Tongue (tissue), 2 donors: ENCODE data around the gene STC2. TPM values are rescaled to one million over a fixed set of nuclear protein-coding genes. Genes with fewer than 3 reads are reported as not detected.
A peak's percentile ranks its signal among the peaks of the same experiment; 100 is the strongest.
"Not testable (repeated sequence)": the region's sequence is repeated elsewhere in the genome, so short reads cannot be mapped to it uniquely, and the experiment has no call there.

Experiments
- DNase-seq: peaks from one replicate; pipeline ENCODE4 v3.0.0-alpha.2; 2015
- total RNA-seq: library from RNA; depleted of rRNA; stranded (reverse); fragments of >200 nt; gene quantifications from one replicate; pipeline ENCODE4 v1.2.3, GENCODE V29; 2014

Gene STC2
- total RNA-seq, 1 donor from 2014 or later, result 29.2 TPM

GRCh38 chr5:173294673-173295320, 33.4 kb downstream of the STC2 start:
- DNase-seq, result no peak

- peak; percentile 95 for DNase-seq
These were observed 34.2 kb downstream of the STC2 start for GRCh38 chr5:173293817-173294672.

GRCh38 chr5:173291722-173292658, 36.2 kb downstream of the STC2 start:
- no peak for DNase-seq

GRCh38 chr5:173290477-173291131, 37.6 kb downstream of the STC2 start:
- DNase-seq, result peak; percentile 77

GRCh38 chr5:173289372-173289771, 38.8 kb downstream of the STC2 start:
- no peak for DNase-seq

GRCh38 chr5:173288632-173289031, 39.6 kb downstream of the STC2 start:
- no peak for DNase-seq

- no peak for DNase-seq
These were observed 41.1 kb downstream of the STC2 start for GRCh38 chr5:173287086-173287485.

GRCh38 chr5:173284343-173284958, 43.8 kb downstream of the STC2 start:
- DNase-seq, result not testable (repeated sequence)

- peak; percentile 84 for DNase-seq
These were observed 44.6 kb downstream of the STC2 start for GRCh38 chr5:173283318-173284288.

- DNase-seq, result no peak
These were observed 45.3 kb downstream of the STC2 start for GRCh38 chr5:173282916-173283315.

- peak; percentile 81 for DNase-seq
These were observed 46.3 kb downstream of the STC2 start for GRCh38 chr5:173281910-173282309.

- no peak for DNase-seq
These were observed 49.0 kb downstream of the STC2 start for GRCh38 chr5:173279166-173279565.

GRCh38 chr5:173278641-173279040, 49.6 kb downstream of the STC2 start:
- no peak for DNase-seq

- DNase-seq, result peak; percentile 63
These were observed 50.0 kb downstream of the STC2 start for GRCh38 chr5:173278172-173278571.

GRCh38 chr5:173274771-173275170, 53.4 kb downstream of the STC2 start:
- no peak for DNase-seq

GRCh38 chr5:173271419-173271818, 56.8 kb downstream of the STC2 start:
- DNase-seq, result no peak

- DNase-seq, result peak; percentile 83
These were observed 59.3 kb downstream of the STC2 start for GRCh38 chr5:173268750-173269432.

- no peak for DNase-seq
These were observed 62.8 kb downstream of the STC2 start for GRCh38 chr5:173265433-173265832.
